Measurements from ENCODE around the gene VAV3.

The VAV3 gene

GRCh38 chr1:107674486-107674885, 290.5 kb downstream of the VAV3 start:
- no peak overlapping the region for H3K4me3 ChIP-seq (ENCODE audit: low read depth, low read length)
- no peak for DNase-seq (ENCODE audit: low read depth)
- in situ Hi-C loops (cut with HindIII; ENCODE audit: low sequenced_read_pairs), result no loop called here
- no peak for TF ChIP-seq CTCF (IDR thresholded peaks at IDR 0.05; ENCODE audit: low read depth, low read length, missing control alignments)

DNA sequence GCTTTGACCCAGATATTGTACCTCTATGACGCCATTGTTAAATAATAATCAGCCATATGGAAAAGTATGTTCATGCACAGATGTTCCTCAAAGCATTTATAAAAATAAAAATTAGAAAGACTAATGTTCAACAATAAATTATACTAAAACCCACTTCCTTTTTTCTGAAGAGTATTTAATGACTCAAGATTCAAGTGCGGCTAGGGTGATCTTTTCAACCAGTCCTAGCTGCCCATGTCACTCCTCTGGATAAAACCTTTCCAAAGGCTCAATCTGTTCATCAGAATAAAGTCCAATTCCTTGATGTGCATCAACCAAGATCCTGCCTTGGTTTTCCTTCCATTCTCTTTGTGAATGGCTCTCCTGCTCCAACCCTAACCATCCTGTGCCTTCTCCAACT, 292.0 kb downstream of the VAV3 start:
- no peak for TF ChIP-seq CTCF (IDR thresholded peaks at IDR 0.05; ENCODE audit: low read depth, low read length, missing control alignments)

GRCh38 chr1:107670397-107671040, 294.5 kb downstream of the VAV3 start:
- DNase-seq (ENCODE audit: low read depth), result no peak
- H3K4me3 ChIP-seq (ENCODE audit: low read depth, low read length), result no peak overlapping the region
- no peak for TF ChIP-seq CTCF (IDR thresholded peaks at IDR 0.05; ENCODE audit: low read depth, low read length, missing control alignments)
- in situ Hi-C loops (cut with HindIII; ENCODE audit: low sequenced_read_pairs), result no loop called here

More for the DNA sequence above, 292.0 kb downstream of the VAV3 start:
- in situ Hi-C loops (cut with HindIII; ENCODE audit: low sequenced_read_pairs), result no loop called here
- no peak for DNase-seq (ENCODE audit: low read depth)
- no peak overlapping the region for H3K4me3 ChIP-seq (ENCODE audit: low read depth, low read length)

GRCh38 chr1:107669996-107670395, 295.0 kb downstream of the VAV3 start:
- in situ Hi-C loops (cut with HindIII; ENCODE audit: low sequenced_read_pairs), result no loop called here
- no peak overlapping the region for H3K4me3 ChIP-seq (ENCODE audit: low read depth, low read length)
- no peak for DNase-seq (ENCODE audit: low read depth)
- no peak for TF ChIP-seq CTCF (IDR thresholded peaks at IDR 0.05; ENCODE audit: low read depth, low read length, missing control alignments)

GRCh38 chr1:107668762-107669161, 296.2 kb downstream of the VAV3 start:
- DNase-seq (ENCODE audit: low read depth), result no peak
- TF ChIP-seq CTCF (IDR thresholded peaks at IDR 0.05; ENCODE audit: low read depth, low read length, missing control alignments), result no peak
- in situ Hi-C loops (cut with HindIII; ENCODE audit: low sequenced_read_pairs), result no loop called here
- H3K4me3 ChIP-seq (ENCODE audit: low read depth, low read length), result no peak overlapping the region

- H3K4me3 ChIP-seq (ENCODE audit: low read depth, low read length), result no peak overlapping the region
- in situ Hi-C loops (cut with HindIII; ENCODE audit: low sequenced_read_pairs), result no loop called here
- no peak for TF ChIP-seq CTCF (IDR thresholded peaks at IDR 0.05; ENCODE audit: low read depth, low read length, missing control alignments)
- no peak for DNase-seq (ENCODE audit: low read depth)
Measured at GRCh38 chr1:107666493-107666892, 298.5 kb downstream of the VAV3 start.
